HK-2 (cell line): ENCODE data around the gene MASP1.

Experiments
- DNase-seq: peaks from one replicate; pipeline ENCODE4 v3.0.0-alpha.2; 2018; ENCODE audit not compliant: unreplicated experiment

The MASP1 gene

GRCh38 chr3:187186801-187187421 is 104.6 kb downstream of the MASP1 start:
- DNase-seq: peak; percentile 13

GRCh38 chr3:187186375-187186774 is 105.2 kb downstream of the MASP1 start:
- no peak for DNase-seq

- DNase-seq: no peak
Measured at GRCh38 chr3:187185759-187186158, 105.8 kb downstream of the MASP1 start.
